H1 (cell line): Measurements from ENCODE around the gene RPN2. TPM values are rescaled to one million over a fixed set of nuclear protein-coding genes. Genes with fewer than 3 reads are reported as not detected.

Source experiments
- CTCF ChIA-PET: fragments of 300-600 bp; sonication (Branson Sonifier 250); formaldehyde crosslinking; loops from one replicate; lab custom pipeline; 2021; ENCODE audit not compliant: partially characterized antibody; lab: Charles Lee
- POLR2A ChIA-PET: fragments of 300-600 bp; sonication (Branson Sonifier 250); formaldehyde crosslinking; loops from one replicate; lab custom pipeline; 2021; ENCODE audit warnings: inconsistent platforms; ENCODE audit not compliant: partially characterized antibody; lab: Charles Lee
- DNase-seq, 2 experiments: peaks; one replicate each; pipeline versions ENCODE4 v3.0.0 to v3.0.0-alpha.2; 2010 to 2022; ENCODE audit warnings: low spot score in 2 of 2, low read depth in 1 of 2, mixed read lengths in 1 of 2
- FAIRE-seq: peaks from 2 replicates; lab custom pipeline; 2011; peaks lifted over from hg19 to GRCh38; lab: Jason Lieb, UNC
- H2AFZ ChIP-seq: 2 replicates; pipeline ENCODE4 v1.8.1; 2012; ENCODE audit warnings: low read length, inconsistent platforms
- H2AK5ac ChIP-seq: 2 replicates; pipeline ENCODE4 v1.6.1; 2013; ENCODE audit warnings: low read depth, low read length
- H2BK120ac ChIP-seq: replicated peaks from 2 replicates; pipeline ENCODE3; 2013; ENCODE audit warnings: low read depth, low read length, inconsistent platforms
- H2BK12ac ChIP-seq: 2 replicates; pipeline ENCODE4 v1.6.1; 2013; ENCODE audit warnings: low read depth, low read length
- H2BK15ac ChIP-seq: 2 replicates; pipeline ENCODE4 v1.6.1; 2013; ENCODE audit warnings: low read length
- H2BK20ac ChIP-seq: 2 replicates; pipeline ENCODE4 v1.6.1; 2013; ENCODE audit warnings: low read length
- H2BK5ac ChIP-seq: 2 replicates; pipeline ENCODE4 v1.6.1; 2013; ENCODE audit warnings: low read depth, low read length
- H3K14ac ChIP-seq: 2 replicates; pipeline ENCODE4 v1.6.1; 2013; ENCODE audit warnings: inconsistent platforms; ENCODE audit not compliant: insufficient read length
- H3K18ac ChIP-seq: 2 replicates; pipeline ENCODE4 v1.6.1; 2013; ENCODE audit warnings: low read length; ENCODE audit errors: extremely low read depth
- H3K23ac ChIP-seq: 2 replicates; pipeline ENCODE4 v1.6.1; 2013; ENCODE audit warnings: inconsistent platforms; ENCODE audit not compliant: insufficient read length
- H3K23me2 ChIP-seq: 2 replicates; pipeline ENCODE4 v1.6.1; 2013; ENCODE audit warnings: low read depth, low read length
- H3K27ac ChIP-seq: 2 replicates; pipeline ENCODE4 v1.6.1; 2011; ENCODE audit warnings: low read depth, low read length, inconsistent platforms
- H3K27me3 ChIP-seq, 4 experiments: replicated peaks in 1 of 4; 1 replicate in 1 of 4; 2 replicates in 3 of 4; pipeline versions ENCODE4 v1.6.1 to v1.8.1; 2011 to 2013; ENCODE audit warnings: low read length in 3 of 4, mild to moderate bottlenecking in 3 of 4, inconsistent platforms in 2 of 4, mixed read lengths in 2 of 4, moderate library complexity in 1 of 4; ENCODE audit not compliant: control insufficient read depth in 3 of 4, insufficient read depth in 3 of 4; ENCODE audit errors: extremely low read depth in 1 of 4
- H3K36me3 ChIP-seq, 4 experiments: 2 replicates each; pipeline versions ENCODE4 v1.6.1 to v1.8.1; 2011 to 2013; ENCODE audit warnings: mild to moderate bottlenecking in 4 of 4, low read length in 3 of 4, moderate library complexity in 2 of 4, control low read depth in 1 of 4, inconsistent platforms in 1 of 4; ENCODE audit not compliant: insufficient read depth in 4 of 4, control insufficient read depth in 2 of 4
- H3K4ac ChIP-seq: replicated peaks from 2 replicates; pipeline ENCODE3; 2013; ENCODE audit warnings: low read length, low read depth, mixed read lengths, inconsistent platforms; ENCODE audit not compliant: insufficient read length
- H3K4me1 ChIP-seq, 4 experiments: replicated peaks in 1 of 4; 1 replicate in 1 of 4; 2 replicates in 3 of 4; pipeline versions ENCODE4 v1.6.1 to v1.8.1; 2011 to 2013; ENCODE audit warnings: low read length in 3 of 4, inconsistent platforms in 2 of 4, mixed read lengths in 1 of 4; ENCODE audit not compliant: insufficient read depth in 4 of 4, control insufficient read depth in 3 of 4
- H3K4me2 ChIP-seq, 2 experiments: 2 replicates each; pipeline versions ENCODE4 v1.6.1 to v1.8.1; 2011 to 2013; ENCODE audit warnings: low read depth in 2 of 2, low read length in 2 of 2, control low read depth in 1 of 2, inconsistent platforms in 1 of 2, mild to moderate bottlenecking in 1 of 2; ENCODE audit not compliant: insufficient read depth in 1 of 2
- H3K4me3 ChIP-seq, 4 experiments: fragments of 200-600, 300-600 bp in 1 of 4; sonication (generic), shearing (Covaris generic), sonication (Bioruptor Twin) in 1 of 4; 2 replicates each; pipeline versions ENCODE4 v1.5.1 to v1.8.1; 2011 to 2016; ENCODE audit warnings: low read length in 4 of 4, low read depth in 3 of 4, control low read depth in 2 of 4, inconsistent platforms in 2 of 4, mild to moderate bottlenecking in 2 of 4, mixed read lengths in 1 of 4, moderate library complexity in 1 of 4; ENCODE audit not compliant: insufficient read depth in 2 of 4; ENCODE audit errors: extremely low read depth in 1 of 4
- H3K56ac ChIP-seq: replicated peaks from 2 replicates; pipeline ENCODE3; 2013; ENCODE audit warnings: low read depth, mild to moderate bottlenecking, mixed read lengths, low read length, inconsistent platforms; ENCODE audit not compliant: insufficient read length
- H3K79me1 ChIP-seq: 2 replicates; pipeline ENCODE4 v1.6.1; 2013; ENCODE audit warnings: low read depth, low read length, control low read depth
- H3K79me2 ChIP-seq, 2 experiments: 2 replicates each; pipeline versions ENCODE4 v1.6.1 to v1.8.1; 2012 to 2013; ENCODE audit warnings: low read length in 2 of 2, mild to moderate bottlenecking in 2 of 2, inconsistent platforms in 1 of 2; ENCODE audit not compliant: insufficient read depth in 2 of 2, control insufficient read depth in 1 of 2
- H3K9ac ChIP-seq, 4 experiments: replicated peaks in 1 of 4; 1 replicate in 1 of 4; 2 replicates in 3 of 4; pipeline versions ENCODE4 v1.6.1 to v1.8.1; 2011 to 2013; ENCODE audit warnings: low read depth in 3 of 4, low read length in 3 of 4, control low read depth in 2 of 4, mild to moderate bottlenecking in 2 of 4, moderate library complexity in 2 of 4, inconsistent platforms in 1 of 4; ENCODE audit errors: extremely low read depth in 1 of 4
- H3K9me3 ChIP-seq, 2 experiments: 2 replicates each; pipeline versions ENCODE4 v1.6.1 to v1.8.1; 2012 to 2013; ENCODE audit warnings: mild to moderate bottlenecking in 2 of 2, moderate library complexity in 2 of 2, control low read depth in 1 of 2, inconsistent platforms in 1 of 2, low read depth in 1 of 2, low read length in 1 of 2, mixed read lengths in 1 of 2; ENCODE audit not compliant: insufficient read depth in 2 of 2
- H4K20me1 ChIP-seq, 2 experiments: replicated peaks in 1 of 2; 2 replicates each; pipeline versions ENCODE3 to v1.8.1; 2011 to 2013; ENCODE audit warnings: inconsistent platforms in 2 of 2, low read length in 2 of 2, mild to moderate bottlenecking in 1 of 2; ENCODE audit not compliant: insufficient read depth in 2 of 2, control insufficient read depth in 1 of 2
- H4K5ac ChIP-seq: 2 replicates; pipeline ENCODE4 v1.6.1; 2013; ENCODE audit warnings: low read length, low read depth, mixed read lengths, inconsistent platforms; ENCODE audit not compliant: insufficient read length
- H4K8ac ChIP-seq: 2 replicates; pipeline ENCODE4 v1.8.0; 2013; ENCODE audit warnings: mild to moderate bottlenecking, moderate library complexity, low read length, inconsistent platforms; ENCODE audit not compliant: insufficient read depth; ENCODE audit errors: extremely low read depth
- H4K91ac ChIP-seq: replicated peaks from 2 replicates; pipeline ENCODE3; 2013; ENCODE audit warnings: low read length, mixed read lengths, inconsistent platforms; ENCODE audit not compliant: insufficient read length
- ATF2 ChIP-seq: IDR thresholded peaks from 2 replicates; pipeline ENCODE4 v1.6.1; 2012; ENCODE audit warnings: low read length, inconsistent platforms
- CEBPB ChIP-seq: IDR thresholded peaks from 2 replicates; pipeline ENCODE4 v1.6.1; 2012; ENCODE audit warnings: low read depth, low read length
- E2F6 ChIP-seq: IDR thresholded peaks from 2 replicates; pipeline ENCODE4 v1.6.1; 2012; ENCODE audit warnings: inconsistent platforms
- MAFK ChIP-seq: IDR thresholded peaks from 2 replicates; pipeline ENCODE4 v1.6.1; 2012; ENCODE audit warnings: low read depth, mild to moderate bottlenecking, improper control_type of control experiment, low read length
- NRF1 ChIP-seq: IDR thresholded peaks from 2 replicates; pipeline ENCODE4 v1.6.1; 2011; ENCODE audit warnings: mild to moderate bottlenecking, low read depth, low read length, improper control_type of control experiment
- POU5F1 ChIP-seq: IDR thresholded peaks from 2 replicates; pipeline ENCODE4 v1.6.1; 2011; ENCODE audit warnings: low read depth, mild to moderate bottlenecking, low read length, moderate library complexity
- RFX5 ChIP-seq: IDR thresholded peaks from 2 replicates; pipeline ENCODE4 v1.6.1; 2011; ENCODE audit warnings: low read depth, low read length, improper control_type of control experiment, borderline replicate concordance
- SAP30 ChIP-seq: fragments of 300-600 bp; sonication (generic); IDR thresholded peaks from 2 replicates; pipeline ENCODE4 v1.7.1; 2012; ENCODE audit warnings: low read length, moderate library complexity, mild to moderate bottlenecking, inconsistent platforms; ENCODE audit not compliant: insufficient read depth, insufficient replicate concordance
- SP4 ChIP-seq: IDR thresholded peaks from 2 replicates; pipeline ENCODE4 v1.6.1; 2012; ENCODE audit warnings: low read length, inconsistent platforms
- SRF ChIP-seq: IDR thresholded peaks from 2 replicates; pipeline ENCODE4 v1.6.1; 2011; ENCODE audit warnings: mild to moderate bottlenecking, low read depth, low read length, moderate library complexity
- TBP ChIP-seq: IDR thresholded peaks from 2 replicates; pipeline ENCODE4 v1.6.1; 2011; ENCODE audit warnings: low read depth, low read length, improper control_type of control experiment
- TEAD4 ChIP-seq: IDR thresholded peaks from 2 replicates; pipeline ENCODE4 v1.6.1; 2012; ENCODE audit warnings: low read depth, low read length, inconsistent platforms, mixed read lengths
- WGBS, 2 experiments: shearing (Covaris generic) in 1 of 2; methylation state at CpG; one replicate each; pipeline versions ENCODE4 v1.1.6 to v1.1.7; 2013 to 2015; ENCODE audit warnings: low lambda C conversion rate in 2 of 2, mixed read lengths in 2 of 2, inconsistent platforms in 1 of 2, low coverage in 1 of 2, missing lambda C conversion rate in 1 of 2; ENCODE audit not compliant: insufficient replicate concordance in 2 of 2, insufficient coverage in 1 of 2, insufficient read length in 1 of 2; ENCODE audit errors: extremely low coverage in 1 of 2, missing lambda C conversion rate in 1 of 2; 5-methylcytosine and 5-hydroxymethylcytosine counted together
- polyA plus RNA-seq, 7 experiments: library from polyadenylated mRNA; depleted of rRNA in 3 of 7; stranded (reverse) in 5 of 7; unstranded in 2 of 7; fragments of >200 nt in 5 of 7; fragments of 200-250 nt in 2 of 7; gene quantifications; 1 replicate in 5 of 7; 2 replicates in 1 of 7; 4 replicates in 1 of 7; pipeline versions ENCODE4 v1.2.1 to v1.2.3, GENCODE V29; 2011 to 2013; ENCODE audit warnings: missing spikeins in 2 of 7, mixed read lengths in 2 of 7
- total RNA-seq: library from RNA; stranded (reverse); fragmentation: NEBNext Ultra II Directional; extraction: Animal tissue kit (Norgen Biotek cat#: 25700); gene quantifications from 2 replicates; pipeline ENCODE4 v1.2.1, GENCODE V29; 2021

Gene RPN2
- total and polyA plus RNA-seq, 2 of the 8 experiments (the other 6 are each of a cell fraction or from before 2014, with no cell fraction given), result 236 to 379 TPM

- 92% methylated on average over 9 of the region's 9 CpGs; no CpG with 5 or more reads in 1 of the 2 experiments for WGBS, 2 experiments
- H4K5ac ChIP-seq, result no peak overlapping the region
- no peak for TF ChIP-seq ATF2
- TF ChIP-seq TEAD4, result no peak
- TF ChIP-seq CEBPB, result no peak
- no peak for TF ChIP-seq SAP30
- no peak for TF ChIP-seq RFX5
- no peak for TF ChIP-seq MAFK
- TF ChIP-seq SRF, result no peak
- no peak for TF ChIP-seq POU5F1
- no peak for TF ChIP-seq TBP
- no peak for TF ChIP-seq NRF1
- TF ChIP-seq SP4, result no peak
- TF ChIP-seq E2F6, result no peak
Measured at GRCh38 chr20:37155987-37156386, 23.1 kb upstream of the RPN2 start.

More at GRCh38 chr20:37155987-37156386, 23.1 kb upstream of the RPN2 start:
- H2BK12ac ChIP-seq, result no peak overlapping the region
- H3K14ac ChIP-seq, result no peak overlapping the region
- no peaks in the 10 kb centered on the region for H4K20me1 ChIP-seq
- H3K27ac ChIP-seq, result no peak overlapping the region
- H3K23ac ChIP-seq, result no peak overlapping the region
- DNase-seq (no peak), FAIRE-seq (no peak)
- H3K4me1 ChIP-seq, result no peaks in the 10 kb centered on the region
- H2BK5ac ChIP-seq, result no peak overlapping the region
- CTCF ChIA-PET, result interaction anchor here (1.2 to 1.7 kb wide), 4 partner anchors 15 to 148 kb away, joined by 3 read pairs; partner anchors contain the start of genes MROH8 and RPN2
- no peak overlapping the region for H2AK5ac ChIP-seq
- no peaks in the 10 kb centered on the region for H3K79me2 ChIP-seq
- no peak overlapping the region for H3K18ac ChIP-seq
- no peak overlapping the region for H4K8ac ChIP-seq
- no peak overlapping the region for H3K56ac ChIP-seq
- no peak overlapping the region for H3K4ac ChIP-seq
- H3K36me3 ChIP-seq, result no peaks in the 10 kb centered on the region
- H4K91ac ChIP-seq, result no peak overlapping the region
- no peak overlapping the region for H3K9ac ChIP-seq
- H2BK120ac ChIP-seq, result no peak overlapping the region
- H2AFZ ChIP-seq, result no peak overlapping the region
- H3K4me3 ChIP-seq, result no peak overlapping the region
- no peaks in the 10 kb centered on the region for H3K79me1 ChIP-seq
- POLR2A ChIA-PET, result interaction anchor here (1.4 kb wide), 1 partner anchor 11 kb away, joined by 5 read pairs; no protein-coding TSS in a partner anchor
- H3K27me3 ChIP-seq, result no peaks in the 10 kb centered on the region
- no peak overlapping the region for H3K4me2 ChIP-seq
- no peak overlapping the region for H2BK20ac ChIP-seq
- no peaks in the 10 kb centered on the region for H3K23me2 ChIP-seq
- H3K9me3 ChIP-seq, result peaks cover 0 to 2% of the 10 kb centered on the region in 2 experiments; a peak in 1 of 4 replicates
- H2BK15ac ChIP-seq, result no peak overlapping the region
